OCI-M2 (cell line): Measurements from ENCODE around the gene PKNOX2.

Source experiments
- DNase-seq: peaks from one replicate; lab custom pipeline; 2025; ENCODE audit not compliant: unreplicated experiment; lab: John Stamatoyannopoulos, UW

Gene PKNOX2

DNA sequence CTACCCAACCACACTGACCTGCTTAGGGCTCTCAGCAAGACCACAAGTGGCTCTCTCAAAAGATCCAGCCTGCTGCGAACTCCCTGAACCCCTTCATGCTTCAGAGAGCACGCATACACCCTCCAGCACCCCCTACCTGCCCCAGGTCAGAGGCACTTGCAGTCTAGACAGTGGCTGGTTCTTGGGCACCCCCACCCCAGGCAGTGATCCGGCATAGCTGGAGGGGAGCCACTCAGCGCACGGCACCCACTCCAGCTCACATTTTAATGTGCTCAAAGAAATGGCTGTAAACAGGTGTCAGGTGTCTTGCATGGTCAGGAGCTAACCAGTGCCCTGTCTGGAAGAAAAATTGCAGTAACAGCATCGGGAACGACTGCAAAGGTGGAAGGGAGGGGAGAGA is 140.8 kb downstream of the PKNOX2 start:
- no peak for DNase-seq

DNA sequence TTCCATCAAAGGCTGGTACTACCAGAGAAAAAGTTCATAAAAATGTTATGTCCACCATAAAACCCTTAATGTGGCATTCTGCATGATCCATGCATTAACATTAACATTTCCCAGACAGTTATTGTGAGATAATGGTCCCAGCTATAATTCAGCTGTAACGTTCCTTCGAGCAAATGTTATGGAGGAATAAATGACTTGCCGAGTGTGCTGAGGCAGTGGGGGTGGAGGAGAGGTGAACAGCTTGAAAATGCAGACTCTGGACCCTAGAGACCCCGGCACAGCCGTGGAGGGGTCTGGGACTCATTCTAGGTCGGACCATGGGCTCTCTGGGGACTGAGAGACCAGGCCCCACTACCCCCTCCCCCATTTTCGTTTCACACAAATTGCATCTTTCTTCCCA is 141.9 kb downstream of the PKNOX2 start:
- no peak for DNase-seq

DNA sequence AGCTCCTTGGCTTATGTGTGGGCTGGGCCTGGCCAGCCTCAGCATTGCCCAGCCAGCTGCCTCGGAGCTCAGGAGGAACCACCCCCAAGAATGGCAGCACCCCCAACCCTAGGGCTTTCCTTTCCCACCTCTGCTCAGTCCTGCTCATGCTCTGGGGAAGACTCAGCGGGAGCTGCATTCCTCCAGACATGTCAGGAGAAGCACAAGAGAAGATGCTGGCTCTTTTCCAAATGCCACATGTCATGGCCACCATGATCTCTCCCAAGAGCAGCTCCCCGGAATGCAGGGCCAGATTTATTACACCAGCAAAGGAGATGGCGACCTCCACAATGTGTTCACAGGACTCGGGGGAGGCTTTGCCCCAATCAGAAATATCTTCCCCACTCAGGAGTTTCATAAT is 143.7 kb downstream of the PKNOX2 start:
- no peak for DNase-seq

DNA sequence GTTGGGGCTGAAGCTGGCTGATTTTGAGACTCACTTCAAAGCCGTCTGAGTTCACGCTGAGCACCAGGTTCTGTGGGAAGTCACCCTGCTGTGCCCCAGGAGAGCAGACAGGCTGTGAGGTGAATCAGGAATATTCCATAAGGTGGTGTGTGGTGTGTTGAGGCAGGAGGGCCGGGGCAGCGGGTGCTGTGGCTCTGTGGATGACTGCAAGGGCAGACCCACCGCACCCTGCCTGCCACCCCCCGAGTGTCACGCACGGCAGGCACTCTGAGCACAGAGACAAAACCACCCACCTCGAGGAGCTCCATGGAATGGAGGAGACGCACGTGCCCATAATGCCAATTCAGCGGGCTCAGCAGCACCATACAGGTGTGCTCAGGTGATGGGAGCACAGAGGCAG is 147.8 kb downstream of the PKNOX2 start:
- DNase-seq: no peak

DNA sequence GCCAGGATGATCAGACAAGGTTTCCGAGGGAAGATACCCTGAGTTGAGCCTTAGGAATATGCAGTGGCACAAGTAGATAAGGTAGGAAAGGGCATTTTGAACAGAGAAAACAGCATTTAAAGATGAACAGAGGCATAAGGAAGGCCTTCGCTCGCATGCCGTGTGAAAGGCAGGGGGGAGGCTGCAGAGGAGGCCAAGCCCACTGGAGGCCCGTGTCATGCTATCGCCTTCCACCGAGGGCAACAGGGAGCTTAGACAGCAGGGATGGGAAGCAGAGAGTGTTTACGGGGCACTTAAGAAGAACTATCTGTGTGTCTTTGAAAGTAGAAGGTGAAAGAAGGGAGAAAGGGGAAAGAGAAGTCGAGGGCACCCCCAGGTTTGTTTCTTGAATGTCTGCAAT is 148.3 kb downstream of the PKNOX2 start:
- no peak for DNase-seq

DNA sequence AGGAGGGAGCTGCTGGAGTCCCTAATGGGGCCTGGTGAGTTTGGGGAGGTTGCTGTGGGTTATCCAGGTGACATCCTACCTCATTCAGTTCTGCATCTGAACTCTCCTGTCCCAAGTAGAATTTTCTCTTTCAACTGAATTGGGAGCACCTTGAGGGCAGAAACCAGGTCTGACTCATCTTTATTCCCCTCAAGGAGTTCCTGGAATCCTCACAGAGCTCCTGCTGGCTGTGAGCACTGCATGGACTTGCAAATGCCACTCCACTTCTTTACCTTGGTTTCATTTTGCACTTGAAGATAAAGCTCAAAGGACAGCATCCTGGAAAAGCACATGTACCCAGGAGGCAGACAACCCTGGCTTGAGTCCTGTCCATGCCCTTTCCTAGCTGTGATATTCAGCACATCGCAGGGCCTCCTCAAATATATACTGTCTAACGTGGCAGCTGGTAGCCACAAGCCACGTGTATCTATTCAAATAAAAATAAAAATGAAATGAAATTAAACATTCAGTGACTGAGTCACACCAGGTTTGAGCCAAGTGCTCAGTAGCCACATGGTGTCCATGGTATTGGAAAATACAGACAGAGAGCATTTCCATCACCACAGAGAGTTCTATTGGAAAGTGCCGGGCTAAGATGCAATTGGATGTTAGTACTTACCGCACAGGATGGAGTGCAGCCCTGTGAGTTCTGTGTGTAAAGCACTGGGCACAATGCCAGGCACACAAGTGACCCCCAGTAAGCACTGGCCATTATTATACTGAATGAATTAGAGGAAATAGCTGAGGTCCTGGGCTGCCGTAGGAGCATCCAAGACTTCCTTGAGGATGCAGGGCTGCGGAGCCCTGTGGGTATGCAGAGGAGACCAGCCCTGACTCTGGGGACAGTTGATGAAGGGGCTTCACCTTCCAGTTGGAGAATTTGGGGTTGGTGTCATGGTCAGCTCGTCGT is 149.0 kb downstream of the PKNOX2 start:
- no peak for DNase-seq

DNA sequence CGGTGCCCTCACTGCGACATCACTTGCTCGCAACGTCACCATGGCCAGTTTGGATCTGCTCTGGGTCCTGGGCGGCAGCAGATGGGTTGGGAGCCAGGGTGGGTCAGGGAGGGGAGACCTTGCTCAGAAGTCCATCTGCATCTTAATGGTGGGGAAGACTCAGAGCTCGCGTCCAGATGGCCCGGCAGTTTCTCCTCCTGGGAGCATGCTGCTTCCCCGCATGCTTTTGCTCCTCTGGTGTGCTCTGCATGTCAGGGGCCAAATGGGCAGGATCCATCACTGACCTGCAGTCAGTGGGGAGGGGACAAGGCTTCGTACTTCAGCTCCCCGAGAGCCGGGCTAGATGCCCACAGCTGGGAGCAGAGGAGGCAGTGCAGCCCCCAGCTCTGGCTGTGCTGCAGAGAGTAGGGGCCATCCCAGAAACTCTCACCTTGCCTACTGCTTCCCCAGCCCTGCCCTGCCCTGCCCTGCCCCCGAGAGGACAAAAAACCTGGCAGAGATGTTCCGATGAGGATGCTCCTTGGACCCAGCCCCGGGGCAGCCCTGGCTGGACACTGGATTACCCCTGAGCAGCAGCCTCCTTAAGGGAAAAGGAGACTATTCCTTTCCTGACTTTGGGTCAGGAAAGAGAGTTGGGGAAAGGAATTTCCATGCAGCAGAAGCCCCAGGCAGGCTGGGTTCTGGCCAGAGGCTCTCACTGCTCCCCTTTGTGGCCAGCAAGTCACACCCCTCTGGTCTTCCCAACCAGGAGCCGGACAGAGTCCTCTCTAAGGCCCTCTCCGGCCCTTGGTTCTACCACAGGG is 149.9 kb downstream of the PKNOX2 start:
- no peak for DNase-seq

DNA sequence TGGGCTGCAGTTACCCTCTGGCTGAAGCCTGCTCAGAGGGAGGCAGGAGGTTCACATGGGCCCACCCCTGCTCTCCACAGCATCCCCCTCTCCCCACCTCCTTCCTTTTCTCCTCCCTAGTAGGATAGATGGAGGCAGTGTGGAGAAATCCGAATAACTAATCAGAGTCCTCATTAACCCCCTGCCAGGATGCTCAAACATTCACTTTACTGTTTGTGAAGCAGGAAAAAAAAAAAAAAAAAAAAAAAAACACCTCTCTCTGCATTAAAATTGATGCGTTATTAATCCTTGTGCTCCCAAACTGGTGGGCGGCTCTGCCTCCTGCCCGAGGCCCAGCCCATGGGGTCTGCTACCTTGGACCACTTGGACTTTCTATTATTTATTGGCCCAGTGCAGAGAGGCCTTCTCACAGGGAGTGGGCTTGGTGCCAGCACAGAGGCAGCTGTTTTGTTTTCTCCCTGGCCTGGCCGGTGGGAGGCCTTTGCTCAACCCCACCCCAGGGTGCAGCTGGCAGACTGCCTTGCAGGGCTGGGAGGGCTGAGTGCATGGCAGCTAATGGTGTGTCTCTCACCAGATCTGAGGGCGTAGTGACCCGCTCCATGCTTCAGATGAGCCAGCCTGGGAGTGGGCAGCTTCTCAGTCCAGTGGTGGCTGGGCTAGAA is 150.7 kb downstream of the PKNOX2 start:
- no peak for DNase-seq

DNA sequence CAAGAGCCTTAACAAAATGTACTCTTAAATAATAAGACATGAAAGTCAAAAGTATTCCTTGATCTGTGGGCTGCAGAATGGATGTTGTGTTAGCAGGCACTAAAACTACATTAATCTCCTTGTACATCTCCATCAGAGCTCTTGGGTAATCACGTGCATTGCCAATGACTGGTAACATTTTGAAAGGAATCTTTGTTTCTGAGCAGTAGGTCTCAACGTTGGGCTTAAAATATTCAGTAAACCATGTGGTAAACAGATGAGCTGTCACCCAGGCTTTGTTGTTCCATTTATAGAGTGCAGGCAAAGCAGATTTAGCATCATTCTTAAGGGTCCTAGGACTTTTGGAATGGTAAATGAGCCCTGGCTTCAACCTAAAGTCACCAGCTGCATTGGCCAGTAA is 152.9 kb downstream of the PKNOX2 start:
- no peak for DNase-seq

DNA sequence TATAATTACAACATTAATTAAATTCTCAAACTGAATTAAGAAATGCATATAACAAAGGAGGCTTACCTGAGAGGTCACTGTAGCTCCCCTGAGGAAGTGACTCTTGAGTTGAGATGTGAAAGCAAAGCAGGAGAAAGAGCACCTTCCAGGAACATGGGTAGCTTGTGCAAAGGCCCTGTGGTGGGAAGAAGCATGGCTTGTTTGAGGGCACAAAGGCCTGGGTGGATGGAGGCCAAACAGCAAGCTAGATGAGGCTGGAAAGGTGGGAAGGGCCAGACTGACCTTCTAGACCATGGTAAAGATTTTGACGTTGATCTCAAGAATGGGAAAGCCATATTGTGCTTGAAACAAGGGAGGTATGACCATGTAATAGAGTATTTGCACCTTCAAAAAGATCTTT is 155.1 kb downstream of the PKNOX2 start:
- DNase-seq: no peak

DNA sequence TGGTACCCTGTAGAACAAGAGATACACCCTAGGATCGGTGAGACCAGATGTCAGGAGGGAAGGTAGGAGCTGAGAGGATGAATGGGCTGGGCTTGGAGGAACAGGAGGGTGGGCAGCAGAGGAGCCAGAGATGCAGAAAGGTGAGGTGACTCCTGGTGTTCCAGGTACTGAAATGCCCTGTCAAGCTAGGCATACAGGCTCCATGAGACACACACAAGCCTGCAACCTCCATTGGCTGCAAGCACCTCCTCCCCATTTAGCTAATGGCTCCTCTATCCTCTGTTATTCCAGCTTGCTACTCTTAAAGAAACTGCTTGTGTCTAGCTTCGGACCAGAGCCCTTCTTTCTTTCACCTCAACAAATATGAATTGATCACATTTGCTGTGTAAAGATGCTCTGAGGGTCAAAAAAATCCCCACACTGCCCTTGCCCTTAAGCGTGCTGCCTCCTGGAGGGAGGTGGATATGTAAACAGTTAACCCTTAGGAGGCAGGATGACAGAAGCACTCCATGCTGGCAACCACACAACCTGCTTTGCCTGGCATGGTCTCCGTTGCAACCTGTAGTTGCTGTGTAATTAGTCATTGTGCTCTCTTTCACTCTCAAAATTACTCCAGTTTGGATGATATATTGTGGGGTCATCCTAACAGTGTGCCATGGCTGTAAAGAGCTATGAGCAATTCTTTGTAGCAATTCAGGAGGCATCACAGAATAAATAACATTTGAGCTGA is 156.0 kb downstream of the PKNOX2 start:
- no peak for DNase-seq

DNA sequence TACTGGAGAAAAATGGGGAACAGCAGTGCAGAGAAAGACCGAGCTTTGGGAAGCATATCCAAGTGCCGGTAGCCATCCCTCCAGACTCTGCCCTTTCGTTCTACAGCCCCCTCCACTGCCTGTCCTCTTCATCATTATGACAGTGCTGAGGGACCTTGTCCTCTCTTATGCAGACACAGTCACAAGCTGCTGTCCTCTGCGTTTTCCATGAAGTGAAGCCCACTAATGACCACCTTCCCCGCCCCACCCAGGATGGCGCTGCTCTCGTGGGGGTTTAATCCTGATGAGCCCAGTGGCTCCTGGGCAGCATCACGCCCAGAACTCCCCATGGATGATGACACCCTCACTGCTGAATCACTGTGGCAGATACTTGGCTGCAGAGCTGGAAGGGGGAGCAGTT is 157.7 kb downstream of the PKNOX2 start:
- DNase-seq: no peak

DNA sequence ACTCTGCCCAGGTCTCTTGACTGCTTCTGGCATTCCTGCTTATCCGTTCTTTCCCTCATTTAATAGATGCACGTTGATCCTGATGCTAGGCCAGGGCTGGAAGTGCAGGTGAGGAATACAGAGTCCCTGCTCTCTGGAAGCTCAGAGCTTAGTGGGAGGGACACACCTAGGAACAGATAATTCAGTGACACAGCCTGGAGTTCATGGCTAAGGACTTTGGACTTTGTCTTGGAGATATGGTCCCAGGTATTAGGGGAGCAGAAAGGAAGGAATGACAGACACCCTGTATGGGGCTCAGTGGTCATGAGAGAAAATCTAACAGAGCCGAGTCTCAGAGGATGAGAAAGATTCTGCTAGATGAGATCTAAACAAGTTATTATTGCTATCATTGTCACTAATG is 160.6 kb downstream of the PKNOX2 start:
- DNase-seq: no peak

DNA sequence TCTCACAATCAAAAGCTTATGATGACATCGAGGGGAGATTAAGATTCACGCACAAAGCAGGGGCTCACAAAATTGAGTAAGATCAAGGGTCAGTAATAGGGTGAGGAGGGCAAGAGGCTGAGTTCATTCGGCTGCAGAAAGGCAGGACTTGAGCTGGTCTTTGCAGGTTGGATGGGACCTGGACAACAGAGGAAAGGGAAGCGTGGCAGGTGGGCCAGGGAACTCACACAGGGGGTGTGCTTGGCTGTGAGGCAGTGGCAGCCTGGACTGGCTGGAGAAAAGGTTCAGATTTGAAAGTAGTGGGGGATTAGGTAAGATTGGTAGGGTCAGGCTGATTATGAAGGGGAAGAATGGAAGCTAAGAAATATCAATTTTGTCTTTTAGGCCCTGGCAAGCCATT is 161.6 kb downstream of the PKNOX2 start:
- DNase-seq: no peak

DNA sequence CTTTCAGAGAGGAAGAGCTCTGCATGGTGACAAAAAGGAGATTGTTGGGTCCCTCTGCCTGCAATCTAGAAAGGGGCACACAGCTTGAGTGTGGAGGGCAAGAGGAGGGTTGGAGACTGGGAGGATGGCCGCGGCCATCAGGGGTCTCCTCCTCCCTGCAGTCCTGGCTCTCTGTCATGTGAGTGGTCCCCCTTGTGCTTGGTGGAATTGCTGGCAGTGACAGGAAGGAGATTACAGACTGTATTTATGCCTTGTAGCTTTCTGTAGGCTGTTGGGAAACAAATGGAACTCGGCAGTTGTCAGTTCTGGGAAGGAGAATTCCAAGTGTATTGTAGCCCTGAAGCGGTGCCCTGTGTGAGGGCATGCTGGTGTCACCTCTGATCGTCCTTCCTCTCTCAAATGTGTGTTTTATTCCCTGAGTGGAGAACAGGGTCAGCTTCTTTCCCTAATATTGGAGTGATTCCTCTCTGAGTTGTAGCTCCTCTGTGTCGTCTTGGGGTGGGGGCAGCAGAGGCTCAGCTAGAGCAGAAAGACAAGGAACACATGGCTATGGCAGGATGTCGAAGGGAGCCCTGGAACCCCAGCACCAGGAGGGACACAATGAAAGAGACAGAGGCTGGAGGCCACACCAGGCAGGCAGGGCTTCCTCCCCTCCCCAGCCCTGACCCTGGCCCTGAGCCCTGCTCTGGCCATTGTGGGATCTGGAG is 163.1 kb downstream of the PKNOX2 start:
- no peak for DNase-seq

DNA sequence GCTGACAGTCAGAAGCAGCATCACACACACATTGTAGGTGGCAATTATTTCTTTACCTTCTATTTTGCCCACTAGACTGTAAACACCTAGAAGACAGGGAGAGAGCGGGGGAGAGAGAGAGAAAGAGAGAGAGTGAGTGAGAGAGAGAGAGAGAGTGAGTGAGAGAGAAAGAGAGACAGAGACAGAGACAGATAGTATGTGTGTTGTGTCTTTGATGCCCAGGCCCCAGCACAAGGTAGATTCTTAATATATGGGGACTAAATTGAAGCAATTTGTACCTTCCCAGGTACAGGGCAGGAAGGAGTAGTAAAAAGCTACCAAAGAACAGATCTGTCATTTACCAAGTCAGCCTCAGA is 163.7 kb downstream of the PKNOX2 start:
- DNase-seq: no peak

DNA sequence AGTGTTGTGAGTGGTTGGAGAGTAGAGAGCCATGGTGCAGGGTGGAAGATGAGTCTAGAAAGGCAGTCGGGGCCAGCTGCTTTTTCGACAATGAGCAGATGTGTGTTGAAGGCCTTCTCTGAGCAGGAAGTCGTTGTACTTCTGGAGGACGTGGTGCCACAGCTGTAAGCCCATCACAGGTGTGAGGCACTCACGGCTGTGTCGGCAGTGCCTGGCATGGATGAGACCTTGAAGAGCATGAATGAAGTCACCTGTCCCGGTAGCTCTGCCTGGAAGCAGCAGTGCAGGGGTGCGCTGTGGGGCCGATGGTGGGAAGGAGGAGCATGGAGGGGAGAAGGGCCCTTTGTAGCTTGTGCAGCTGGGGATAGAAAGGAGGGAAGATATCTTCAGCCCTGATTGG is 165.2 kb downstream of the PKNOX2 start:
- DNase-seq: no peak

DNA sequence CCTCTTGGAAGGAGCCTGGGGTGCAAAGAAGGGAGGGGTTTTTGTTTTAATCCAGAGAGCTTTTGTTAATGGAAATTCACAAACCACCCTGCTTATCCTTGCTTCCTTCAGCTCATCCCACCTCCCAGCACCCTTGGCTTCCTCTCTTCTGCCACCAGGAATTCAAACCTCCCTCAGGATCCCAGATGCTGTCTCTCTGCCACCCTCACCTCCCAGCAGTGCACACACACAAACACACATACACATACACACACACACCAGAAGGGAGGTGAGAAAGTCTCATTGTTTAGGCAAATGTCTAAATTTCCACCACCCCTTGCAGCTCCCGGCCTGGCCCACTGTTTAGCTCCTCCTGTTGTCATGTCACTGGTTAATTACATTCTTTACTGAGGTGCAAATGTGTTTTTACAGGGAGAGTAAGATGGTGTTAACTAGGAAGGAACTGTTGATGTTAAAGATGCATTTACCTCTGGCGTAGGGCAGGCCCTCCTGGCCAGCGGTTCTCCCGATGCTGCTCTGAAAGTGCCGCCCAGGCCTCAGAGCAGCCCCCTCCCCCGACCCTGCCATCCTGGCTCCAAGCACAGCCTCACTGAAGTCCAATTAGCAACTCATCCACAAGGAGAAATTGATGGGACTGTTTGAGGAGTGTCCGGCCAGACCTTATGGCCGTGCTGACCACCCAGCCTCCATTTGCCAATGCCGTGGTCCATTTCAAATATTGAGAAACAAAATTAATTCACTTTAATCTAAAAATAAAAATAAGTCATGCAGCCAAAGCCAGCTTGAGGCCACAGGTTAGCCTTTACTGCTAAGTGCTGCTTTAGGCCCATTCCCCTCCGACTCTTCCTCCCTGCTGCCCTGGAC is 166.1 kb downstream of the PKNOX2 start:
- DNase-seq: no peak

DNA sequence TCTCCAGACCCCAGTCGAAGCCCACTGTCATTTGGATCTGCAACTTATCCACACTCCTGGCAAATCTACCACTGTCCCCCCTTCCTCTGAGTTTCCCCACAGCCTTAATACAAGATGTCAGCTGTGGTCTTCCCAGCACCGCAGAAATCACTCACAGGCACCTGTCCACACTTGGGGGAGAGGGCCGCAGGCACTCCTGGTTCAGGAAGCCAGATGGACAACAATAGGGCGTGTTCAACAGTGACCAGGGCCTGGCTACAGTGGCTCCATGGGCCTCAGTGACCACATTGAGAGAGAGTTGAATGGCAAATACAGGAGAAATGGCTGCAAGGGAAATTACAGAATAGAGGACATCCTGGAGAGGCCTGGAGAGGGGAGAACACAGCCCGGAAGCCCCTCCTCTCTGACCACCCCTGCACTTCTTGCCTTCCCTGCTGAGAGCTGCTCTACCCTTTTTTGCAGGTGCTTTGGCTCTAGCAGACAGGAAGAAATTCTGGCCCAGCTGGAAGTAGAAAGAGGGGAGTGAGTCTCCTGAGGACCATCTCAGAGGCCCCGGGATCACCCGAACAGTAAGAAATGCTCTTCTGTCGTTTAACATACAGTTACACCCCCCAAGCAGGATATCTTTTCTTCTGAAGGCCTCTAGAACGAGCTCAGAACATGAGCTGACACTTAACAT is 166.9 kb downstream of the PKNOX2 start:
- DNase-seq: no peak
